Epithelial cell of proximal tubule (primary cell): ENCODE results near the gene DYRK4. TPM values are rescaled to one million over a fixed set of nuclear protein-coding genes. Genes with fewer than 3 reads are reported as not detected.

Experiments used
- DNase-seq: peaks from one replicate; pipeline ENCODE4 v3.0.0-alpha.2; 2011; ENCODE audit warnings: low read depth
- H3K4me3 ChIP-seq: 2 replicates; pipeline ENCODE4 v1.5.1; 2011; ENCODE audit warnings: low read depth, mild to moderate bottlenecking, low read length
- total RNA-seq: library from RNA; depleted of rRNA; stranded (reverse); fragments of >200 nt; gene quantifications from 2 replicates; pipeline ENCODE4 v1.2.3, GENCODE V29; 2015
- TF ChIP-seq, protein P1 (sequence below): conservative IDR thresholded peaks from 2 replicates; pipeline ENCODE4 v1.5.1; 2012; ENCODE audit warnings: low read depth, mild to moderate bottlenecking, low read length

The DYRK4 gene
- total RNA-seq, 1 donor from 2014 or later: 38.9 TPM

- no peak overlapping the region for H3K4me3 ChIP-seq
- TF ChIP-seq, protein P1, sequence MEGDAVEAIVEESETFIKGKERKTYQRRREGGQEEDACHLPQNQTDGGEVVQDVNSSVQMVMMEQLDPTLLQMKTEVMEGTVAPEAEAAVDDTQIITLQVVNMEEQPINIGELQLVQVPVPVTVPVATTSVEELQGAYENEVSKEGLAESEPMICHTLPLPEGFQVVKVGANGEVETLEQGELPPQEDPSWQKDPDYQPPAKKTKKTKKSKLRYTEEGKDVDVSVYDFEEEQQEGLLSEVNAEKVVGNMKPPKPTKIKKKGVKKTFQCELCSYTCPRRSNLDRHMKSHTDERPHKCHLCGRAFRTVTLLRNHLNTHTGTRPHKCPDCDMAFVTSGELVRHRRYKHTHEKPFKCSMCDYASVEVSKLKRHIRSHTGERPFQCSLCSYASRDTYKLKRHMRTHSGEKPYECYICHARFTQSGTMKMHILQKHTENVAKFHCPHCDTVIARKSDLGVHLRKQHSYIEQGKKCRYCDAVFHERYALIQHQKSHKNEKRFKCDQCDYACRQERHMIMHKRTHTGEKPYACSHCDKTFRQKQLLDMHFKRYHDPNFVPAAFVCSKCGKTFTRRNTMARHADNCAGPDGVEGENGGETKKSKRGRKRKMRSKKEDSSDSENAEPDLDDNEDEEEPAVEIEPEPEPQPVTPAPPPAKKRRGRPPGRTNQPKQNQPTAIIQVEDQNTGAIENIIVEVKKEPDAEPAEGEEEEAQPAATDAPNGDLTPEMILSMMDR: no peak
- DNase-seq: no peak
Measured at GRCh38 chr12:4580281-4580688, 18.3 kb downstream of the DYRK4 start.

DNA sequence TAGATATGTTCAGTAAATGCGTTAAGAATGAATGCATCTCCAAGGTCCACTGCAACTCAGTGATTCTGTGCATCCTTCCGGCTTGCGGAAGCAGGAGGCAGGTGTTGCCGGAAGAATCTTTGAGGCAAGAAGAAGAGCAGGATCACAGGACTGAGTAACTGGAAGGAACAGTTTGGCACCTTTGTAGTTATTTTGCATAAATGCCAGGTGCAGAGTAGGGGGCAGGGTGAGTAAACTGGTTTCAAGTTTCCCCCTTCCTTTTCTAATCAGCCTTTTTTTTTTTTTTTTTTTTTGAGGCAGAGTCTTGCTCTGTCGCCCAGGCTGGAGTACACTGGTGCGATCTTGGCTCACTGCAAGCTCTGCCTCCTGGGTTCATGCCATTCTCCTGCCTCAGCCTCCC, 22.3 kb downstream of the DYRK4 start:
- TF ChIP-seq, protein P1: no peak
- no peak for DNase-seq
- H3K4me3 ChIP-seq: no peak overlapping the region

DNA sequence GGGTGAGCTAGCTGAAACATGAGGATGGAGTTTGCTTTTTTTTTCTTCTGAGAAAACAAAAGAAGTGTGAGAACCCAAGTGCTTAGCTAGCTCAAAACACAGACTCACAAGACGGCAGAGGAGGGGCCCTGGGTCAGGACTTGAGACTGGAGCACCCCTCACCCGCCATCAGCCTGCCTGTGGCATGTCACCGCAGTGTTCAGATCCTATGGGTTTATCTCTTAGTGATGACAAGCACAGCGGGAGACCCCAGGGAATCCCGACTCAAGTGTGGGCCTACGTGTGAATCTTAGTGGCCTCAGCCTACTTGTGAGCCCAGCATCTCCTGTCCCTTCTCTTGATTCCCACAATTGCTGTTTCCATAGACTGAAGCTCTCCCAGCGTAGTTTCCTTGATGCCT, 22.9 kb downstream of the DYRK4 start:
- DNase-seq: no peak
- H3K4me3 ChIP-seq: no peak overlapping the region
- TF ChIP-seq, protein P1: no peak

DNA sequence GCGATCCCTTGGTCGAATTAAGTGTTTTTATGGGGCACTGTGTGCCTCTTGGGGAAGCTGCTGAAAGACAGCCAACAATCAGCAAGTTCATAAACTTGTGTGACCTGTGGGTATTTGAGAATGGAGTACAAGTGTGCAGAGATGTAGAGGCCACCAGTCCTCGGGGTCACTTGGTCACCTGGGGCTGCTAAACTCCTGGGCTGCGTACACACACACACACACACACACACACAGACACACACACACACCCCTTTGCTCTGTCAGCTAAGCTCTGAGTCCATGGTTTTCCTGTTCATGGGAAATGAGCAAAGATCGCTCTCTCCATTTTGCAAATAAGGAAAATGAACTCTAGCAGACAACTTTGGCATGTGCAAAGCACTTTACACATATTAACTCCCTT, 24.5 kb downstream of the DYRK4 start:
- TF ChIP-seq, protein P1: no peak
- no peak for DNase-seq
- H3K4me3 ChIP-seq: no peak overlapping the region

- no peak for DNase-seq
- TF ChIP-seq, protein P1: no peak
Measured at GRCh38 chr12:4587108-4587507, 25.1 kb downstream of the DYRK4 start.

GRCh38 chr12:4588916-4589315, 26.9 kb downstream of the DYRK4 start:
- no peak for DNase-seq
- TF ChIP-seq, protein P1: no peak

More at GRCh38 chr12:4587108-4587507, 25.1 kb downstream of the DYRK4 start:
- H3K4me3 ChIP-seq: no peak overlapping the region

DNA sequence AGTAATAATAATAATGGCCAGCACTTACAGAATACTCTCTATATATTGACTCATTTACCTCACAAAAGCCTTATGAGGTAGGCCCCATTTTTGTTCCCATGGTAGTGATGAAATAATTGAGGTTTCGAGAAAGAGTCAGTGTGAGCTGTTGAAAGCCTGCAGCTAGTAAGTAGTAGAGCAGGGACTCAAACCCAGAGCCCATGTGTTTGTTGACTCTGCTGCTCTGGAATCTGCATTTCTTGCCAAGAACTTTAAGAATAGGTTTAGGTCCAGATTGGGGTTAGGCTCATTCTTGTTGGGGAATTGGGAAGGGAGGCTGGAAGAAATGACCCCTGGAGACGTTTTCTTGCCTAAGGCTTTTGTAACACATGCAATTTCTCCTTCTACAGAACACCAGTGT, 27.9 kb downstream of the DYRK4 start:
- H3K4me3 ChIP-seq: no peak overlapping the region
- TF ChIP-seq, protein P1: no peak
- DNase-seq: no peak

More at GRCh38 chr12:4588916-4589315, 26.9 kb downstream of the DYRK4 start:
- no peak overlapping the region for H3K4me3 ChIP-seq
